ENCODE results near the gene KCNJ15.

The KCNJ15 gene

GRCh38 chr21:38249256-38249655, 7.5 kb upstream of the KCNJ15 start:
- no peak overlapping the region for H3K4me3 ChIP-seq (replicated peaks in 1 of 2; ENCODE audit: low read depth in 2 of 2, low read length in 2 of 2)
- DNase-seq (ENCODE audit: low read depth in 2 of 2), result no peak
- no peak for TF ChIP-seq CTCF (IDR thresholded peaks at IDR 0.05; ENCODE audit: low read depth, low read length)

- H3K4me3 ChIP-seq (replicated peaks in 1 of 2; ENCODE audit: low read depth in 2 of 2, low read length in 2 of 2), result no peak overlapping the region
- TF ChIP-seq CTCF (IDR thresholded peaks at IDR 0.05; ENCODE audit: low read depth, low read length), result no peak
- DNase-seq (ENCODE audit: low read depth in 2 of 2), result peak in 1 of 2 donors; percentile 21
Measured at GRCh38 chr21:38249696-38250278, 7.0 kb upstream of the KCNJ15 start.

DNA sequence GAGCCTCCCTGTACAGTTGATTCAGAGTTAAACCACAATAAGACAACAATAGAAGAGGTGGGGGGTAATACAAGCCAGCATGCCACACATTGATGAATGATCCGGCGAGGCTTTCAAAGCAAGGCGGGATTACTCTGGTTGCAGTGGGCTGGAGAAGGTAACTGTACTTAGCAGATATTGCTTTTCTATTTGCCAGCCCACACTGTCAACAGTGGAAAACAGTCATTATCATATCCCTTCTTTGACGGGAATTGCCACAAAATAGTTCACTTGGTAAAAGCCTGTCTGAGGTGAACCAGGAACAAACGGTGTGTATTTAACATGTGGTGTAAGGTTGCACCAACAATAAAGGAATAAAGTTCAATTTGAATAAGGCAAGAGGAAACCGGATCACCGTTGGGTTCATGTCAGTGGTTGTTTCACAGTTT, 5.8 kb upstream of the KCNJ15 start:
- no peak for TF ChIP-seq CTCF (IDR thresholded peaks at IDR 0.05; ENCODE audit: low read depth, low read length)
- H3K4me3 ChIP-seq (replicated peaks in 1 of 2; ENCODE audit: low read depth in 2 of 2, low read length in 2 of 2), result no peak overlapping the region
- no peak for DNase-seq (ENCODE audit: low read depth in 2 of 2)

DNA sequence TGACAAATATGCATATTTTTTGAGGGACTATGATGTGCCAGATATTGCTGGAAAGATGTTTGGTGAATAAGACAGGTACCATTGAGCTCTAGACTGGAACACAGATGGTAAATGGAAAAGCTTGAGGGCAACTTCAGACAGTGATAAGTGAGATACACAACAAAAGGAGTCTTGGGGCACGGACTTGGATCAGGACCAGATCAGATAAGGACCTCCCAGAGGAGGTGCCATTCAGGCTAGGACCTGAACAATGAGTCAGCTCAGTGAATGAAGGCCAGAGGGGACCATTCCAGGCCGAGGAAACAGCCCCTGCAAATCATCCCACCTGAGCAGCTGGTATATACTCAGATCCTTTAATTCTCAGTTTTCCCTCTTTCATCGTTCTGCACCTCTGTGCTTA, 1.8 kb upstream of the KCNJ15 start:
- no peak for DNase-seq (ENCODE audit: low read depth in 2 of 2)
- H3K4me3 ChIP-seq (replicated peaks in 1 of 2; ENCODE audit: low read depth in 2 of 2, low read length in 2 of 2), result no peak overlapping the region
- TF ChIP-seq CTCF (IDR thresholded peaks at IDR 0.05; ENCODE audit: low read depth, low read length), result no peak

GRCh38 chr21:38255571-38256117, 1.1 kb upstream of the KCNJ15 start:
- no peak for TF ChIP-seq CTCF (IDR thresholded peaks at IDR 0.05; ENCODE audit: low read depth, low read length)
- no peak overlapping the region for H3K4me3 ChIP-seq (replicated peaks in 1 of 2; ENCODE audit: low read depth in 2 of 2, low read length in 2 of 2)
- DNase-seq (ENCODE audit: low read depth in 2 of 2), result no peak

- no peak for TF ChIP-seq CTCF (IDR thresholded peaks at IDR 0.05; ENCODE audit: low read depth, low read length)
- DNase-seq (ENCODE audit: low read depth in 2 of 2), result no peak
- no peak overlapping the region for H3K4me3 ChIP-seq (replicated peaks in 1 of 2; ENCODE audit: low read depth in 2 of 2, low read length in 2 of 2)
Measured at GRCh38 chr21:38257667-38258066, 876 bp downstream of the KCNJ15 start.

All from cardiac fibroblast (primary cell).